ENCODE data around the gene BARD1.

GRCh38 chr2:214853906-214854305 lies 44.4 kb upstream of the BARD1 start:
- TF ChIP-seq CTCF (IDR thresholded peaks at IDR 0.05; ENCODE audit: low read depth, low read length) (no peak), EZH2phosphoT487 (IDR thresholded peaks at IDR 0.05; ENCODE audit: low read depth) (no peak)
